Calu3 (cell line): Measurements from ENCODE around the gene POU6F1. TPM values are rescaled to one million over a fixed set of nuclear protein-coding genes. Genes with fewer than 3 reads are reported as not detected.

Experiments used
- BruUV-seq: library from RNA; stranded (reverse); fragments of 400-500 nt; replicated peaks from 2 replicates; lab custom pipeline; 2021; lab: Mats Ljungman, UMichigan
- CTCF ChIA-PET: fragments of 300-600 bp; sonication (Branson Sonifier 250); formaldehyde crosslinking; loops from one replicate; lab custom pipeline; 2022; ENCODE audit warnings: antibody characterized with exemption; lab: Charles Lee
- DNase-seq: peaks from one replicate; pipeline ENCODE4 v3.0.0; 2022
- H3K27ac Mint-ChIP-seq: one replicate; pipeline ENCODE4 v1.8.0; 2022; ENCODE audit warnings: mixed read lengths; ENCODE audit not compliant: unreplicated experiment
- H3K27me3 Mint-ChIP-seq: one replicate; pipeline ENCODE4 v1.8.0; 2022; ENCODE audit warnings: mixed read lengths; ENCODE audit not compliant: unreplicated experiment
- H3K36me3 Mint-ChIP-seq: one replicate; pipeline ENCODE4 v1.8.0; 2022; ENCODE audit warnings: mild to moderate bottlenecking, moderate library complexity, mixed read lengths; ENCODE audit not compliant: insufficient read depth, unreplicated experiment
- H3K4me1 Mint-ChIP-seq: one replicate; pipeline ENCODE4 v1.8.0; 2022; ENCODE audit warnings: mild to moderate bottlenecking, low read depth, mixed read lengths; ENCODE audit not compliant: unreplicated experiment
- H3K4me3 Mint-ChIP-seq: one replicate; pipeline ENCODE4 v1.8.0; 2022; ENCODE audit warnings: mild to moderate bottlenecking, low read depth, moderate library complexity, mixed read lengths; ENCODE audit not compliant: unreplicated experiment
- H3K9me3 Mint-ChIP-seq: one replicate; pipeline ENCODE4 v1.8.0; 2022; ENCODE audit warnings: low read depth, mixed read lengths; ENCODE audit not compliant: unreplicated experiment
- CTCF ChIP-seq: fragments of 200-600 bp; IDR thresholded peaks from one replicate; pipeline ENCODE4 v1.8.0; 2022; ENCODE audit warnings: antibody characterized with exemption; ENCODE audit not compliant: unreplicated experiment
- intact Hi-C: fragments of 100-400 bp; cut with micrococcal nuclease; formaldehyde crosslinking; loops from one replicate; pipeline ENCODE4 v1.10.0; 2022; ENCODE audit not compliant: unreplicated experiment
- total RNA-seq: library from RNA; stranded (reverse); gene quantifications from 2 replicates; pipeline ENCODE4 v1.2.3, GENCODE V29; 2022

POU6F1 gene
- total RNA-seq, 1 experiment from 2014 or later, result 2.5 TPM

- no TSS peak for BruUV-seq
- peaks cover 8% of the 10 kb centered on the region for H3K27me3 Mint-ChIP-seq
- no peak for DNase-seq
- H3K27ac Mint-ChIP-seq, result no peak overlapping the region
- H3K4me3 Mint-ChIP-seq, result no peak overlapping the region
- intact Hi-C loops, result no loop called here
- CTCF ChIA-PET, result no interaction called here
- H3K36me3 Mint-ChIP-seq, result peaks cover 11% of the 10 kb centered on the region
- peaks cover 16% of the 10 kb centered on the region for H3K4me1 Mint-ChIP-seq
- TF ChIP-seq CTCF, result no peak
- no peaks in the 10 kb centered on the region for H3K9me3 Mint-ChIP-seq
Observed at GRCh38 chr12:51214895-51215294, 3.0 kb downstream of the POU6F1 start.

GRCh38 chr12:51210690-51211395, 7.0 kb downstream of the POU6F1 start:
- CTCF ChIA-PET, result no interaction called here
- H3K4me3 Mint-ChIP-seq, result no peak overlapping the region
- no peaks in the 10 kb centered on the region for H3K9me3 Mint-ChIP-seq
- H3K27ac Mint-ChIP-seq, result no peak overlapping the region
- H3K36me3 Mint-ChIP-seq, result no peaks in the 10 kb centered on the region
- no peaks in the 10 kb centered on the region for H3K4me1 Mint-ChIP-seq
- H3K27me3 Mint-ChIP-seq, result peaks cover 8% of the 10 kb centered on the region
- no peak for DNase-seq
- intact Hi-C loops, result no loop called here
- BruUV-seq, result no TSS peak
- TF ChIP-seq CTCF, result no peak

GRCh38 chr12:51209259-51209658, 8.6 kb downstream of the POU6F1 start:
- no peak for DNase-seq
- Mint-ChIP-seq H3K27ac (no peak overlapping the region), H3K9me3 (no peaks in the 10 kb centered on the region), H3K36me3 (no peaks in the 10 kb centered on the region), H3K4me1 (no peaks in the 10 kb centered on the region), H3K4me3 (no peak overlapping the region), H3K27me3 (peaks cover 8% of the 10 kb centered on the region)
- no TSS peak for BruUV-seq
- CTCF ChIA-PET, result no interaction called here
- intact Hi-C loops, result no loop called here
- TF ChIP-seq CTCF, result no peak

- Mint-ChIP-seq H3K4me1 (no peaks in the 10 kb centered on the region), H3K27me3 (peaks cover 8% of the 10 kb centered on the region), H3K27ac (no peak overlapping the region), H3K4me3 (no peak overlapping the region), H3K36me3 (no peaks in the 10 kb centered on the region), H3K9me3 (no peaks in the 10 kb centered on the region)
- no peak for DNase-seq
- TF ChIP-seq CTCF, result no peak
- CTCF ChIA-PET, result no interaction called here
- no TSS peak for BruUV-seq
- intact Hi-C loops, result no loop called here
Observed at GRCh38 chr12:51208016-51208660, 9.7 kb downstream of the POU6F1 start.
